HEK293T (cell line): Measurements from ENCODE around the gene PDCD2L.
"Not testable (repeated sequence)": the region's sequence is repeated elsewhere in the genome, so short reads cannot be mapped to it uniquely, and the experiment has no call there.

Experiments used
- CTCF ChIA-PET: fragments of 350-600 bp; formaldehyde crosslinking; extraction: SDS; loops from one replicate; lab custom pipeline; 2021; ENCODE audit warnings: antibody characterized with exemption, inconsistent platforms; lab: Yijun Ruan, JAX
- POLR2A ChIA-PET: fragments of 350-600 bp; formaldehyde crosslinking; extraction: SDS; loops from one replicate; lab custom pipeline; 2020; ENCODE audit warnings: antibody characterized with exemption, inconsistent platforms; lab: Yijun Ruan, JAX
- DNase-seq: peaks from one replicate; pipeline ENCODE4 v3.0.0; 2012; ENCODE audit warnings: mixed read lengths; ENCODE audit errors: extremely low spot score
- ARNT ChIP-seq: fragments of 450-650 bp; IDR thresholded peaks from 2 replicates; pipeline ENCODE4 v1.6.1; 2017; ENCODE audit warnings: mild to moderate bottlenecking
- BHLHE40 ChIP-seq: fragments of 450-650 bp; IDR thresholded peaks from 2 replicates; pipeline ENCODE4 v1.6.1; 2016; ENCODE audit warnings: mild to moderate bottlenecking, moderate library complexity, borderline replicate concordance
- CTBP1 ChIP-seq: fragments of 450-650 bp; IDR thresholded peaks from 2 replicates; pipeline ENCODE4 v1.6.1; 2016; ENCODE audit warnings: borderline replicate concordance
- ELF4 ChIP-seq: fragments of 450-650 bp; IDR thresholded peaks from 2 replicates; pipeline ENCODE4 v1.6.1; 2017; ENCODE audit warnings: antibody characterized with exemption
- FOXA1 ChIP-seq: fragments of 450-650 bp; IDR thresholded peaks from 2 replicates; pipeline ENCODE4 v1.6.1; 2016; ENCODE audit warnings: mild to moderate bottlenecking
- FOXK2 ChIP-seq: fragments of 450-650 bp; IDR thresholded peaks from 2 replicates; pipeline ENCODE4 v1.6.1; 2016; ENCODE audit warnings: mild to moderate bottlenecking
- FOXM1 ChIP-seq: fragments of 450-650 bp; IDR thresholded peaks from 2 replicates; pipeline ENCODE4 v1.6.1; 2017; ENCODE audit warnings: mild to moderate bottlenecking, borderline replicate concordance
- HDGF ChIP-seq: fragments of 450-650 bp; IDR thresholded peaks from 2 replicates; pipeline ENCODE4 v1.6.1; 2017; ENCODE audit warnings: antibody characterized with exemption, borderline replicate concordance
- L3MBTL2 ChIP-seq: fragments of 450-650 bp; conservative IDR thresholded peaks from 2 replicates; pipeline ENCODE4 v1.6.1; 2016; ENCODE audit warnings: mild to moderate bottlenecking
- LEF1 ChIP-seq: fragments of 450-650 bp; IDR thresholded peaks from 2 replicates; pipeline ENCODE4 v1.6.1; 2017; ENCODE audit warnings: mild to moderate bottlenecking, borderline replicate concordance
- NFRKB ChIP-seq: fragments of 450-650 bp; IDR thresholded peaks from 2 replicates; pipeline ENCODE4 v1.6.1; 2016; ENCODE audit warnings: mild to moderate bottlenecking, moderate library complexity
- PKNOX1 ChIP-seq: fragments of 450-650 bp; IDR thresholded peaks from 2 replicates; pipeline ENCODE4 v1.6.1; 2016
- SP1 ChIP-seq: fragments of 450-650 bp; IDR thresholded peaks from 2 replicates; pipeline ENCODE4 v1.6.1; 2017
- SUZ12 ChIP-seq: fragments of 450-650 bp; IDR thresholded peaks from 2 replicates; pipeline ENCODE4 v1.6.1; 2016; ENCODE audit warnings: mild to moderate bottlenecking
- TARDBP ChIP-seq: fragments of 450-650 bp; IDR thresholded peaks from 2 replicates; pipeline ENCODE4 v1.6.1; 2016
- ZNF384 ChIP-seq: fragments of 450-650 bp; IDR thresholded peaks from 2 replicates; pipeline ENCODE4 v1.6.1; 2016

Gene PDCD2L

GRCh38 chr19:34459614-34460013 is 55.4 kb downstream of the PDCD2L start:
- POLR2A ChIA-PET = no interaction called here
- no peak for DNase-seq
- CTCF ChIA-PET = no interaction called here
- TF ChIP-seq ARNT (no peak), BHLHE40 (no peak), PKNOX1 (no peak), ZNF384 (no peak), ELF4 (no peak), CTBP1 (no peak), TARDBP (no peak), SP1 (no peak), NFRKB (no peak), HDGF (no peak), FOXA1 (no peak), SUZ12 (no peak), L3MBTL2 (no peak), FOXM1 (no peak), FOXK2 (no peak)

- ChIA-PET CTCF (interaction anchor here (0.6 kb wide), 1 partner anchor 10 kb away, joined by 3 read pairs; no protein-coding TSS in a partner anchor), POLR2A (no interaction called here)
- TF ChIP-seq CTBP1 (no peak), ELF4 (no peak), BHLHE40 (no peak), FOXA1 (no peak), SP1 (no peak), L3MBTL2 (no peak), TARDBP (no peak)
- no peak for DNase-seq
Measured at GRCh38 chr19:34461375-34462100, 57.3 kb downstream of the PDCD2L start.

- POLR2A ChIA-PET, DNase-seq: not testable (repeated sequence)
- CTCF ChIA-PET = interaction anchor here (0.7 kb wide), 2 partner anchors 71 to 215 kb away, joined by 3 to 4 read pairs; no protein-coding TSS in a partner anchor
Measured at GRCh38 chr19:34464785-34465184, 60.6 kb downstream of the PDCD2L start.

- no peak for DNase-seq
- CTCF ChIA-PET = no interaction called here
- TF ChIP-seq NFRKB (no peak), FOXK2 (no peak), CTBP1 (no peak), HDGF (no peak), PKNOX1 (no peak), TARDBP (no peak), BHLHE40 (no peak), LEF1 (no peak), ELF4 (no peak), FOXM1 (no peak), SUZ12 (no peak), L3MBTL2 (no peak), ZNF384 (no peak), SP1 (no peak), ARNT (no peak)
- POLR2A ChIA-PET = no interaction called here
Measured at GRCh38 chr19:34468409-34468808, 64.2 kb downstream of the PDCD2L start.

- CTCF ChIA-PET, DNase-seq, POLR2A ChIA-PET: not testable (repeated sequence)
Measured at GRCh38 chr19:34469026-34469425, 64.8 kb downstream of the PDCD2L start.

GRCh38 chr19:34471906-34472700 is 67.9 kb downstream of the PDCD2L start:
- DNase-seq = no peak
- POLR2A ChIA-PET = interaction anchor here (1.0 kb wide), 1 partner anchor 9 kb away, joined by 4 read pairs; the partner anchor contains the start of gene WTIP
- CTCF ChIA-PET = interaction anchor here (1.2 kb wide), 1 partner anchor 11 kb away, joined by 3 read pairs; no protein-coding TSS in a partner anchor
- no peak for TF ChIP-seq HDGF
- no peak for TF ChIP-seq FOXM1
- no peak for TF ChIP-seq ARNT
- no peak for TF ChIP-seq ELF4
- no peak for TF ChIP-seq BHLHE40
- TF ChIP-seq PKNOX1 = no peak
- no peak for TF ChIP-seq LEF1
- no peak for TF ChIP-seq SP1
- no peak for TF ChIP-seq SUZ12
- no peak for TF ChIP-seq ZNF384
- TF ChIP-seq NFRKB = no peak
- TF ChIP-seq L3MBTL2 = no peak
- no peak for TF ChIP-seq CTBP1
- TF ChIP-seq FOXK2 = no peak
- TF ChIP-seq TARDBP = no peak
- TF ChIP-seq FOXA1 = no peak
